GM10248 (cell line): Measurements from ENCODE around the gene RPF1.
A peak's percentile ranks its signal among the peaks of the same experiment; 100 is the strongest.

Experiments used
- CTCF ChIA-PET: fragments of 300-600 bp; sonication (Branson Sonifier 250); formaldehyde crosslinking; extraction: SDS; loops from one replicate; lab custom pipeline; 2021; ENCODE audit warnings: antibody characterized with exemption; lab: Yijun Ruan, JAX
- POLR2A ChIA-PET: fragments of 350-650 bp; sonication (Branson Sonifier 250); formaldehyde crosslinking; extraction: SDS; loops from one replicate; lab custom pipeline; 2020; ENCODE audit warnings: antibody characterized with exemption; lab: Yijun Ruan, JAX
- DNase-seq: peaks from one replicate; pipeline ENCODE4 v3.0.0; 2012; ENCODE audit errors: extremely low spot score
- CTCF ChIP-seq: IDR thresholded peaks from 2 replicates; pipeline ENCODE4 v1.5.1; 2012; ENCODE audit warnings: mild to moderate bottlenecking, low read depth; ENCODE audit errors: extremely low read depth, missing control alignments, control extremely low read depth

RPF1 gene

GRCh38 chr1:84539972-84540371 is 60.9 kb downstream of the RPF1 start:
- ChIA-PET CTCF (interaction anchor here (1.3 kb wide), 1 partner anchor 29 kb away, joined by 3 read pairs; no protein-coding TSS in a partner anchor), POLR2A (no interaction called here)
- no peak for DNase-seq

GRCh38 chr1:84540759-84541158 is 61.7 kb downstream of the RPF1 start:
- no peak for DNase-seq
- ChIA-PET POLR2A (no interaction called here), CTCF (interaction anchor here (1.3 kb wide), 1 partner anchor 28 kb away, joined by 3 read pairs; no protein-coding TSS in a partner anchor)
- no peak for TF ChIP-seq CTCF

More at GRCh38 chr1:84539972-84540371, 60.9 kb downstream of the RPF1 start:
- no peak for TF ChIP-seq CTCF

GRCh38 chr1:84541679-84542078 is 62.6 kb downstream of the RPF1 start:
- TF ChIP-seq CTCF: peak; percentile 28
- no peak for DNase-seq
- ChIA-PET CTCF (interaction anchor here (1.3 to 1.5 kb wide), 3 partner anchors 15 to 108 kb away, joined by 3 to 4 read pairs (median 3); no protein-coding TSS in a partner anchor), POLR2A (no interaction called here)
